ENCODE data around the gene ZBP1.

GRCh38 chr20:57658833-57659516, 38.7 kb upstream of the ZBP1 start:
- TF ChIP-seq FOXM1 (IDR thresholded peaks at IDR 0.05; ENCODE audit: borderline replicate concordance) (no peak), SUZ12 (IDR thresholded peaks at IDR 0.05) (no peak), CTBP1 (IDR thresholded peaks at IDR 0.05; ENCODE audit: borderline replicate concordance) (no peak)

All from HEK293T (cell line).